Caco-2 (cell line): Measurements from ENCODE around the gene RYR1. TPM values are rescaled to one million over a fixed set of nuclear protein-coding genes. Genes with fewer than 3 reads are reported as not detected.

Experiments used
- BruUV-seq: library from RNA; stranded (reverse); fragments of 400-500 nt; replicated peaks from 2 replicates; lab custom pipeline; 2021; lab: Mats Ljungman, UMichigan
- CTCF ChIA-PET: fragments of 300-600 bp; sonication (Branson Sonifier 250); formaldehyde crosslinking; loops from one replicate; lab custom pipeline; 2022; ENCODE audit warnings: antibody characterized with exemption; lab: Charles Lee
- POLR2A ChIA-PET: fragments of 300-600 bp; sonication (Branson Sonifier 250); formaldehyde crosslinking; loops from one replicate; lab custom pipeline; 2022; ENCODE audit warnings: antibody characterized with exemption; lab: Charles Lee
- DNase-seq, 2 experiments: peaks; one replicate each; pipeline versions ENCODE4 v3.0.0 to v3.0.0-alpha.2; 2020 to 2022
- H3K27me3 ChIP-seq: replicated peaks from 2 replicates; pipeline ENCODE4 v1.6.0; 2011; ENCODE audit warnings: low read length; ENCODE audit not compliant: control insufficient read depth, insufficient read depth
- H3K36me3 ChIP-seq: 2 replicates; pipeline ENCODE4 v1.5.1; 2011; ENCODE audit warnings: low read length; ENCODE audit not compliant: control insufficient read depth, insufficient read depth
- H3K4me1 ChIP-seq: fragments of 250-450 bp; sonication (Bioruptor Pico); 2 replicates; pipeline ENCODE4 v1.5.1; 2020; ENCODE audit warnings: mild to moderate bottlenecking
- H3K4me3 ChIP-seq: 2 replicates; pipeline ENCODE4 v1.5.1; 2011; ENCODE audit warnings: low read depth, mild to moderate bottlenecking, control low read depth, low read length
- H3K9me3 ChIP-seq: fragments of 250-450 bp; sonication (Bioruptor Pico); 2 replicates; pipeline ENCODE4 v1.5.1; 2020; ENCODE audit warnings: mild to moderate bottlenecking, moderate library complexity
- H3K27ac Mint-ChIP-seq: one replicate; pipeline ENCODE4 v1.8.0; 2022; ENCODE audit warnings: mixed read lengths; ENCODE audit not compliant: unreplicated experiment
- H3K27me3 Mint-ChIP-seq: one replicate; pipeline ENCODE4 v1.8.0; 2022; ENCODE audit warnings: mixed read lengths; ENCODE audit not compliant: insufficient read depth, unreplicated experiment
- H3K36me3 Mint-ChIP-seq: one replicate; pipeline ENCODE4 v1.8.0; 2022; ENCODE audit warnings: mild to moderate bottlenecking, mixed read lengths; ENCODE audit not compliant: insufficient read depth, unreplicated experiment
- H3K4me1 Mint-ChIP-seq: one replicate; pipeline ENCODE4 v1.8.0; 2022; ENCODE audit warnings: low read depth, mixed read lengths; ENCODE audit not compliant: unreplicated experiment
- H3K4me3 Mint-ChIP-seq: one replicate; pipeline ENCODE4 v1.8.0; 2022; ENCODE audit warnings: mild to moderate bottlenecking, moderate library complexity, mixed read lengths; ENCODE audit not compliant: unreplicated experiment
- H3K9me3 Mint-ChIP-seq: one replicate; pipeline ENCODE4 v1.8.0; 2022; ENCODE audit warnings: mixed read lengths; ENCODE audit not compliant: unreplicated experiment
- CTCF ChIP-seq, 2 experiments: fragments of 200-600 bp in 1 of 2; IDR thresholded peaks; 1 replicate in 1 of 2; 2 replicates in 1 of 2; pipeline versions ENCODE4 v1.5.1 to v1.8.0; 2011 to 2022; ENCODE audit warnings: antibody characterized with exemption in 1 of 2, control low read depth in 1 of 2, inconsistent platforms in 1 of 2, low read depth in 1 of 2, low read length in 1 of 2, mild to moderate bottlenecking in 1 of 2, moderate library complexity in 1 of 2; ENCODE audit not compliant: insufficient read depth in 1 of 2, severe bottlenecking in 1 of 2, unreplicated experiment in 1 of 2
- intact Hi-C: fragments of 100-400 bp; cut with micrococcal nuclease; formaldehyde crosslinking; loops from one replicate; pipeline ENCODE4 v1.10.0; 2022; ENCODE audit not compliant: unreplicated experiment
- total RNA-seq: library from RNA; stranded (reverse); gene quantifications from 2 replicates; pipeline ENCODE4 v1.2.3, GENCODE V29; 2022

The RYR1 gene
- total RNA-seq, 1 experiment from 2014 or later, result 5.6 TPM

- ChIA-PET POLR2A (interaction anchor here (0.6 kb wide), 1 partner anchor 22 kb away, joined by 4 read pairs; no protein-coding TSS in a partner anchor), CTCF (no interaction called here)
- peaks cover 11% of the 10 kb centered on the region for H3K27me3 Mint-ChIP-seq
- no TSS peak for BruUV-seq
- H3K9me3 ChIP-seq, result no peaks in the 10 kb centered on the region
- intact Hi-C loops, result no loop called here
- no peak overlapping the region for H3K27ac Mint-ChIP-seq
- H3K4me1 Mint-ChIP-seq, result peaks cover 6% of the 10 kb centered on the region
- no peaks in the 10 kb centered on the region; the same call in 1 of the 2 replicates for H3K27me3 ChIP-seq
- no peaks in the 10 kb centered on the region for H3K36me3 Mint-ChIP-seq
- no peak overlapping the region for H3K4me3 Mint-ChIP-seq
- no peaks in the 10 kb centered on the region for H3K9me3 Mint-ChIP-seq
- no peaks in the 10 kb centered on the region for H3K4me1 ChIP-seq
- H3K36me3 ChIP-seq, result no peaks in the 10 kb centered on the region
- no peak overlapping the region for H3K4me3 ChIP-seq
- peak; percentile 36 to 77 for DNase-seq
- no peak for TF ChIP-seq CTCF (IDR thresholded peaks at IDR 0.05; ENCODE audit: insufficient read depth in 1 of 2, low read depth in 1 of 2, low read length in 1 of 2, severe bottlenecking in 1 of 2, unreplicated experiment in 1 of 2)
Measured at GRCh38 chr19:38452430-38453366, 19.2 kb downstream of the RYR1 start.

- no peak overlapping the region for H3K4me3 ChIP-seq
- H3K27me3 ChIP-seq, result no peaks in the 10 kb centered on the region; the same call in 1 of the 2 replicates
- intact Hi-C loops, result no loop called here
- H3K36me3 ChIP-seq, result no peaks in the 10 kb centered on the region
- TF ChIP-seq CTCF (IDR thresholded peaks at IDR 0.05; ENCODE audit: insufficient read depth in 1 of 2, low read depth in 1 of 2, low read length in 1 of 2, severe bottlenecking in 1 of 2, unreplicated experiment in 1 of 2), result no peak
- Mint-ChIP-seq H3K4me1 (peaks cover 6% of the 10 kb centered on the region), H3K9me3 (no peaks in the 10 kb centered on the region), H3K27me3 (peaks cover 11% of the 10 kb centered on the region), H3K27ac (no peak overlapping the region), H3K4me3 (no peak overlapping the region), H3K36me3 (no peaks in the 10 kb centered on the region)
- POLR2A ChIA-PET, result no interaction called here
- CTCF ChIA-PET, result no interaction called here
- H3K9me3 ChIP-seq, result no peaks in the 10 kb centered on the region
- BruUV-seq, result no TSS peak
- DNase-seq, result no peak
- no peaks in the 10 kb centered on the region for H3K4me1 ChIP-seq
Measured at GRCh38 chr19:38453596-38453995, 20.1 kb downstream of the RYR1 start.

GRCh38 chr19:38455031-38455430, 21.5 kb downstream of the RYR1 start:
- ChIA-PET CTCF (no interaction called here), POLR2A (no interaction called here)
- Histone ChIP-seq H3K36me3 (no peaks in the 10 kb centered on the region), H3K4me3 (no peak overlapping the region), H3K4me1 (no peaks in the 10 kb centered on the region), H3K27me3 (no peaks in the 10 kb centered on the region), H3K9me3 (no peaks in the 10 kb centered on the region)
- no TSS peak for BruUV-seq
- no peak overlapping the region for H3K4me3 Mint-ChIP-seq
- H3K27me3 Mint-ChIP-seq, result peaks cover 11% of the 10 kb centered on the region
- intact Hi-C loops, result no loop called here
- peaks cover 10% of the 10 kb centered on the region for H3K9me3 Mint-ChIP-seq
- TF ChIP-seq CTCF (IDR thresholded peaks at IDR 0.05; ENCODE audit: insufficient read depth in 1 of 2, low read depth in 1 of 2, low read length in 1 of 2, severe bottlenecking in 1 of 2, unreplicated experiment in 1 of 2), result no peak
- DNase-seq, result peak in 1 of 2 experiments; percentile 62
- H3K36me3 Mint-ChIP-seq, result no peaks in the 10 kb centered on the region
- H3K27ac Mint-ChIP-seq, result no peak overlapping the region
- peaks cover 6% of the 10 kb centered on the region for H3K4me1 Mint-ChIP-seq
